ENCODE results near the gene RLBP1.

The RLBP1 gene

DNA sequence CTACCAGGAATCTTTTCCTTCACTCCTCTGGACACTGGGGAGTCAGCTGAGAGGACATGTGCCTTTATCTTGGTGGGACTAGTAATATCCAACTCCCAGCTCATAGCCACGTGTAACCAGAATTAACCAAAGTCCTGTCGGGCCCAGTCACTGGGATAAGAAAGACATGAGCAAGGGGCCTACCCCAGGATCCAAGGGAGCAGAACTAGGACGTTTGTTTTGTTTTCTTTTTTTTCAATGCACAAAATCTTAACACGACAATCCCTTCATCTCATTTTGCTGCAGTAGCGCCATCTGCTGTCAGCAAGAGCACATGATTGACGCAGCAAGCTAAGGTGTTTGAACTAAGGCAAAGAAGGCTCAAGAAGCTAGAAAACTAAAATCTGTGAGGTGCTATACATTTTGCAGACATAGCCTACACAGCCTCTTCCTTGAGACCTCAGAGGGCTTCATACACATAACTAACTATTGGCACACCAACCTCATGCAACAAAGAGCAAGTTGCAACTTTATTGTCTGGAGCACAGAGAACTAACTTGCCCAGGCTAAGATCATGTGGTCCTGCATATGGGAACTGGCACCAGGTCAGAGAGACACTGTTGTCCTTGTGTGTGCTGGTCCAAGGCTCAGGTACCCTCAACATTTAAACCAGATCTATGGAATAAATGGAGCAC lies 43.6 kb downstream of the RLBP1 start:
- FAIRE-seq: no peak

DNA sequence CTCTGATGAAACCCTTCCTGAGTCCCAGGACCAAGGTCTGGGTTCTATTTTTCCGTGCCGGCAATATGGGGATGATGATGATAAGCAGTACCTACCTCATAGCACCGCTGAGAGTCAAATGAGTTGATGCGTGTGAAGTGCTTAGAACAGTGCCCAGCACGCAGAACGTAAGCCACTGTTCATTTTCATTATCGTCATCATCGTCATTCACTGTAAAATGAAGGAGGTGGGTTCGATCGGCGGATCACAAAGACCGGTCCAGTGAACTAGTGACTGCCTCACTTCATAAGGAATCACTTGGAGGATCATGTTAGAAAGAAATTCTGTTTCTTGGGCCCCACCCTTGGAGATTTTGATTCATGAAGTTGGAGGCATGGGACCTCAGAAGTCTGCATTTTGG lies 44.3 kb downstream of the RLBP1 start:
- no peak for FAIRE-seq

DNA sequence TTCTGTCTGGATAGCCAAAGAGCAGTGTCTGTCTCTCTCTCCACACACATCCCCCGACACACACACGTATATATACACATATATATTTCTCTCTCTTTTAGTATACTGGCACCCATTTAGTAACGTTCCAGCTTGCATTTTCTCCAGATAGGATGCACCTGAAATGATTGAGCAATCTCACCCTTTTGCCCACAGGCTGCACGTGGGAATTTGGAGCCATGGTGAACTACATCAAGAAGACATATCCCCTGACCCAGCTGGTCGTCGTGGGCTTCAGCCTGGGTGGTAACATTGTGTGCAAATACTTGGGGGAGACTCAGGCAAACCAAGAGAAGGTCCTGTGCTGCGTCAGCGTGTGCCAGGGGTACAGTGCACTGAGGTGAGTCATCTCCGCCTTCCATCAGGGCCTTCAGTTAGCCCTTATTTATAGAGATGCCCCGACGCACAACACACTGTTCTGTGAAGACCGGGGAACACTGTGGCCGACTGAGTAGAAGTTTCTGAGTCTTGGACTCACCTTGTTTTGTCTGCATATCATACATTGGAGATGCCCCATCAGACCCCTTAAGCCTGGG lies 45.7 kb downstream of the RLBP1 start:
- no peak for FAIRE-seq

DNA sequence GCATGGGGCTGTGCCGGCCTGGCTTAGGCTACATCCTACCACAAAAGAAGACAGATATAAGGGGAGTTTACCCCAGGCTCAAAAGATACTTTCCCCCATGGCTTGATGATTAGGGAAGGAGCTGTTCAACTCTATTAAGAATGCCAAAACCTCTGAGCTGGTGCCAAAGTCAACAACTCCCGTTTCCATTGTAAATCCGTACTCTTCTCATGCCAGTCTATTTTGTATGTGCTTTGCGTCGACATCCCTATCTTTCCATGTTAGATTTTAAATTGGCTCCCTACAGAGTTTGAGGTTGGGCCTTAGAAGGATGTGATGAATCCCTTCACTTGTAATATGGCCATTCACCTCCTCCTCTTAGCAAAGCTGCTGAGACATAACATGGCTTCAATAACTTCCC lies 46.9 kb downstream of the RLBP1 start:
- no peak for FAIRE-seq

DNA sequence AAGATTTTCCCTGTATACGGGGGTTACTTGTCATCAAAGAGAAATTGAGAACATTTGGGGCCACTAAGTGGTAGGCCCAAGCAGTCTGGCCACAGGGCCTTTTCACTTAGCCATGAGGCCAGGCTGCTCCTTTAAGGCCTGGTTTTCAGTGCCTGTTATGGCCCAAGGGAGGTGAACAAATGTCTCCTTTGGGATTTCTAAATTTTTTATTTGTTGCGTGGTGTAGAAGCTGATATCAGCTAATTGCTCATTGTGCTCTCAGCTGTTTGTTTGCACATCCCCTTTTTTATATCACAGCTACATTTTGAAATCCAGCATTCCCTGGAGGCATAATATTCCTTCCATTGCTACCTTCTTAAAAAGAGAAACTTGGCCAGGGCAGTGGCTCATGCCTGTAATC lies 48.5 kb downstream of the RLBP1 start:
- FAIRE-seq: no peak

DNA sequence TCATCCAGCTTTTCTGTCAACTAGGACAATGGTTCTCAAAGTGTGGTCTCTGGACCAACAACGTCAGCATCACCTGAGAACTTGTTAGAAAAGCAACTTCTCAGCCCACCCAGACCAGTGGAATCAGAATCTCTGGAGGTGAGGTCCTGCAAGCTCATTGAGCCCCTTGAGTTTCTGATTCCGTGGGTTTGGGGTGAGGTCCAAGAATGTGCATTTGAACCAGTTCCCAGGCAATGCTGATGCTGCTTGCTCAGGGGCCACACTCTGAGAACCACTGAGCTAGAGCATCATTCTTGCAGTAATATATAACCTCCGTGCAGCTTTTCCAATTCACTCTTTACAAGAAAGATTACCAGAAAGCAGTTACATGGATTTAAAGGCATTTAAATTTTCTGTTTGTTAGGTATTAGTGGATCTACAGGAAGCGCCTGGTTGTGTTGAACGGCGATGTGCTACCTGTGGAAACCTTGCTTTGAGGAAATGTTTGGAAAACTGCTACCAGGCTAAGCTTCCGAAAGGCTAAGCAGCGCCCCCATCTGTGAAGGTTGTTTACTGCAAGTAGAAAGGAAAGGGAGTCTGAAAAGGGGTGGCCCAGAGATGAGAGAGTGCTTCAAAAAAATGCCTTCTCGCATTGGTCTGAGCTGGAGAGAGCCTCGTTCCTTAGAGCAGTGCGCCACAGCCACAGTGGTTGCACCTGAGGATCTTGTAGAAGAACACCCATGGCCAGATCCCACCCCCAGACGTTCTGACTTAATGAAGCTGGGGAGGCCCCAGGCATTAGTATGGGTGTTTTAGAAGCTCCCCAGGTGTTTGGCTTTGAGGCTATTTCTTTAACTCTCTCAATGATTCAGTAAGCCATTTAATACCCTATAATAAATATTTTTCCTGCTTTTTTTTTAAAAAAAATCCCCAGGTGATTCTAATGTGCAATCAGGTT lies 50.0 kb downstream of the RLBP1 start:
- FAIRE-seq: no peak

DNA sequence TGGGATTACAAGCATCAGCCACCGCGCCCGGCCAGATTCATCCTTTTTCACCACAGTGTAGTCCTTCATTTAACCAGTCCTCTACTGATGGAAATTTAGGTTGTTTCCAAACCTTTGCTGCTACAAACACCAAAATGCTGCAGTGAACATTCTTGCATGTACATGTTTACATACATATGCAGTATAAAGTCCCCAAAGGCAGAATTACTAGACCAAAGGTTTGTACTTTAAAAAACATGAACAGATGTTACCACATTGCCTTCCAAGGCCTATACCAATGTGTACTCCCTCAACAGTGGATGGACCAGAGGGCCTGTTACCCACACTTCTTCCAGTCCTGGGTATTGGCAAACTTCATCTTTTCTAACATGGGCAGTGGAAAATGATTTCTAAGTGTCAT lies 51.0 kb downstream of the RLBP1 start:
- FAIRE-seq: no peak

DNA sequence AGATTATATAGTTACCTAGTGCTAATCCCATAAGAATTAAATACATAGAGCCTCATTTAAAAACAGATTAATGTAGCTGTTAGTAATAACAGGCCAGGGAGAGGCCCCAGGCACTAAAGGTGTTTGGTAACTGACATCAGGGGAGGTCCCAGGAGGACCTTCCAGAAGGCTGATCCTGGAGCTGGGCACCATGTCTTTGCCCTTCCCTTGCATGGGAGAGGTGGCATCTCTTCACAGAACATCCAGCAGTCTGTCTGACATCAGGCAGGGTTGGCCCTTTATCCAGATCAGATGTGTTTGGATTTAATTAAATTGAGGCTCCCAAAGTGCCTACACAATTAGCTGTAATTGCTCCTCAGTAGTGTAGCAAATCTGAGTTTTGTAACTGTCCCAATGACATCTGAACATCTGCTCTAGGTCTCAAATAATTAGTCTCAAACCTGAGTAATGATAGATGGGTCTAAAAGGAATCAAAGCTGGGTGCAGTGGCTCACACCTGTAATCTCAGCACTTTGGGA lies 53.0 kb downstream of the RLBP1 start:
- FAIRE-seq: no peak

DNA sequence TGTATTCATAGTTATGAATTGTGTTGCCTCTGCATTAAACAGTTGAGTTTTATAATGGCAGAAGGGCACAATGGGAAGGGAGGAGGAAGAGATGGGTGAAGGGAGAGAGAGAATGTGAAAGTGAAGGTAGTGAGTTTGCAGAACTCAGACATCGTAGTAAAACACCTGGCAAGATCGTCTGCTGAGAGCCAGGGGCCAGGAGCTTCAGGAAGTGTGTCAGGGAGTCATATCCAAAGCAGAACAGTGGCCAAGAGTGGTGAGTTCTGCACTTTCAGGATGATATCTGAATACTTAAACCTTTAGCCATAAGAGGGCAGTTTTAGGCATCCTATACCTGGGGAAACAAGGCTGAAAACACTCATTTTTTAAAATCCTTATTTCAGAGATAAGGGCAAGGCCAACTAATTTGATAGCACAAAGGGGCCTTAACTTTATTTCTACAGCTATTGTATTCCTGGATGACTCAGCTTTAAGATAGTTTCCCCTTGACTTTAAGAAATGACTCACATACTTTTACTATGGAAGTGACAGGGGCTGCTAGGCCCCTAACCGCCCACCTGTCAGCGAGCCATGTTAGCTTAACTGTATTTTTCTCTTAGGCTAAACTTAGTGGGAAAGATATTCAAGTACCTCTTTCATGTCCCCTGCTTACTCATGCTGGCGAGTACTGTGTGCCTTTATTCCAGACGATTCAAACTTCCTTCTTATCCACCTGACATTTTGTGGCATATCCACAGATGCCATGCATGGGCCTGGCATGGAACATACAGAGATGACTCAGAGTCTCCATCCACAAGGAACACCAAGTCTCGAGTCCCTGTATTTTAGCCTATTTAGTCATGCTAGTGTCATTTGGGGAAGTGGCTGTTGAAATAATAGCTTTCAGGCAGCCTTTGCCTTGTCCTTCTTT lies 53.9 kb downstream of the RLBP1 start:
- FAIRE-seq: no peak

DNA sequence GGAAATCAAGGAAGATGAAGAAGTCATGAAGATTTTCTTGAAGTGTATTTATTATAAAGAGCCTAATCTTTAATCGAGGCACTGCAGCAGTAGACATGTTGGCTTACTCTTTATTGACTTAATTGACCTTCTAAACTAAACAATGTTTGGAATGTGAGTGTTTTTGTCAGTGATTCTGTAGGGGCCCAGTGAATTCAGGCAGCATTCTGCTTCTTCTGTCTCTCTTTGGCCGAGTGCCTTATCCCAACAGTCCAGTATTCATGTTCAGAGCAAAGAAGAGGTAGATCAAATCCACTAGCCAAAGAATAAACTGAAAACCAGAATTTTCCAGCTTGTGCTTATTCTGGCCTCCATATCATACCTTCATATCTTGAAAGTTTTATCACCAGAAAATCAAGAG lies 55.7 kb downstream of the RLBP1 start:
- FAIRE-seq: no peak

DNA sequence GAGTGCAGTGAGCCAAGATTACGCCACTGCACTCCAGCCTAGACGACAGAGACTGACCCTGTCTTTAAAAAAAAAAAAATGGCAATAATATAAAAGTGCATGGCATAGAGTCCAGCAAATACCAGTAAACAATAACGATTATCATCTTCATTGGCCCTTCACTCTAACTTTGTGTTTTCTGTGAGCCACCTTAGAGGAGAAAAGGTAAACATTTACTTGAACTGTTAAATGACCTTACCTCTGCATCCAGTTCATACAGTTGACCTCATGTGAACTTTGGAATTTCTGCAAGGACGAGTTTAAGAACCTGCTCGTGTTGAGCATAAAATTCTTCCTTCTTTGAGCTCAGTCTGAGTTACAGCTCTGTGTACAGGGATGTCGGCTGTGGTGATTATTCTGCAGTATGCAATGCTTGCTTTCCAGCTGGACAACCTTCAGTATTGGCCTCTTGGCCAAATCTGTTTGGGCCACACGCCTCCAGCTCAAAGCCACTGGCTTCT lies 56.6 kb downstream of the RLBP1 start:
- FAIRE-seq: no peak

DNA sequence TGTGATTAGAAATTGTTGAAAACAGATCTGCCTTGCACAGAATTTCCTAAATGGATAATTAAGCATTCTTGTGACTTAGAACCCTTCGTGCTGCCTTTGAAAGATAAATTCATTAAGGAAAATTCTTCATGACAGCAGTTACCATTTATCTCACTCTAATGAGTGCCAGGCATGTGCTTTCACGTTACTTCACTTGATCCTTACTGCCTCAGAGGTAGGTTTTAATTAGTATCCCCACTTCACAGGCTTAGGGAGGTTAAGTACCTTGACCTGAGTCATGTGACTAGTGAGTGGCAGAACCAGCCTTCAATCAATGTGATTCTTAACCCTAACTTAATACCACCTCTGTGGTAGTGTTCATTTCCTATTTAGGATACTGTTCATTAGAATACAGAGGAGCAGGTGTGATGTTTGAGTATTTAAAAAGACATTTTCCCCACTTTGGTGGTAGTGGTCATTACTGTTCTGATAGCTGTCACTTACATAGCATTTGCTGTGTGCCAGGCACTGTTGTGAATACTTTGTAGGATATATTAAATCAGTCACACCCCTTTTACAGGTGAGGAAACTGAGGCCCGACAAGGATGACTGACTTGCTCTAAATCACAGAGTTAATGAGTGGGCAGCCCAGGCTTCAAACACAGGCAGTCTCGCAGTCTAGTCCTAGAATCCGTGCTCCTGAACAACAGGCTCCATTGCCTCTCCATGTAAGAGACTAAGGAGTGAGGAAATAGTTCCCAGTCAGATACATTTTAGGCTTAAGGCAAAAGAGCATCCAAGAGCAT lies 57.9 kb downstream of the RLBP1 start:
- FAIRE-seq: no peak

DNA sequence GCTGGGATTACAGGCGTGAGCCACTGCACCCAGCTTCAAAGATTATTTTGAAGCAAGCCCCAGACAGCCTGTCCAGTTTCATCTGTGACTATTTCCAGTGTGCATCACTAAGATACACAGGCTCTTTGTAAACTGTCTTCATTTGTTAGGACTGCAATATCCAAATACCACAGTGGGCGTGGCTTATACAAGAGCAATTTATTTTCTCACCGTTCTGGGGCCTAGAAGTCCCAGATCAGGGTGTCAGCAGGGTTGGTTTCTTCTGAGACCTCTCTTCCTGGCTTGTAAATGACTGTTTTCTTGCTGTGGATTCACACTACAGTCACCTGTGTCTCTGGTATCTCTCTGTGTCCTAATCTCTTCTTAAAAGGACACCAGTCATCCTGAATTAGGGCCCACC lies 59.7 kb downstream of the RLBP1 start:
- FAIRE-seq: no peak
